Measurements from ENCODE around the gene SLC39A9.

Gene SLC39A9

GRCh38 chr14:69501423-69501838, 102.9 kb downstream of the SLC39A9 start:
- no peak for TF ChIP-seq Cebpa-rat (IDR thresholded peaks at IDR 0.05)
- no peak overlapping the region for H3K4me2 ChIP-seq
- no peak overlapping the region for H3K4me3 ChIP-seq
- H3K27ac ChIP-seq: no peak overlapping the region
- no peaks in the 10 kb centered on the region for H3K4me1 ChIP-seq
- H3K9ac ChIP-seq: no peak overlapping the region
- H3K9me3 ChIP-seq (replicated peaks in 1 of 11): no peaks in the 10 kb centered on the region
- no peaks in the 10 kb centered on the region for H3K36me3 ChIP-seq
- no peaks in the 10 kb centered on the region for H3K27me3 ChIP-seq
- no peaks in the 10 kb centered on the region for H4K20me1 ChIP-seq

- Histone ChIP-seq H3K27me3 (no peaks in the 10 kb centered on the region), H3K36me3 (no peaks in the 10 kb centered on the region), H3K27ac (no peak overlapping the region), H3K9ac (no peak overlapping the region), H3K4me1 (no peaks in the 10 kb centered on the region), H3K9me3 (replicated peaks in 1 of 11) (no peaks in the 10 kb centered on the region), H4K20me1 (no peaks in the 10 kb centered on the region), H3K4me3 (no peak overlapping the region), H3K4me2 (no peak overlapping the region)
- TF ChIP-seq Cebpa-rat (IDR thresholded peaks at IDR 0.05): no peak
Observed at GRCh38 chr14:69504775-69505174, 106.3 kb downstream of the SLC39A9 start.

- Histone ChIP-seq H3K36me3 (no peaks in the 10 kb centered on the region), H3K4me2 (no peak overlapping the region), H3K9me3 (replicated peaks in 1 of 11) (no peaks in the 10 kb centered on the region), H3K4me1 (no peaks in the 10 kb centered on the region), H3K27me3 (no peaks in the 10 kb centered on the region), H3K9ac (no peak overlapping the region), H3K4me3 (no peak overlapping the region), H3K27ac (no peak overlapping the region), H4K20me1 (no peaks in the 10 kb centered on the region)
- TF ChIP-seq Cebpa-rat (IDR thresholded peaks at IDR 0.05): no peak
Observed at GRCh38 chr14:69505338-69506240, 107.1 kb downstream of the SLC39A9 start.

- Histone ChIP-seq H3K4me2 (no peak overlapping the region), H3K4me1 (no peaks in the 10 kb centered on the region), H3K27ac (no peak overlapping the region), H3K36me3 (no peaks in the 10 kb centered on the region), H3K27me3 (no peaks in the 10 kb centered on the region), H3K9me3 (replicated peaks in 1 of 11) (no peaks in the 10 kb centered on the region), H3K4me3 (no peak overlapping the region), H4K20me1 (no peaks in the 10 kb centered on the region), H3K9ac (no peak overlapping the region)
- no peak for TF ChIP-seq Cebpa-rat (IDR thresholded peaks at IDR 0.05)
Observed at GRCh38 chr14:69506241-69506595, 107.7 kb downstream of the SLC39A9 start.

Measured in BLaER1 treated with 17β-estradiol and CSF1 and Interleukin-3, amounts not matched to agents 10 nM and 100 nM (cell line).